Measurements from ENCODE around the gene ZNF610. TPM values are rescaled to one million over a fixed set of nuclear protein-coding genes. Genes with fewer than 3 reads are reported as not detected.

The ZNF610 gene
- total RNA-seq, 6 experiments from 2014 or later: 0.14 TPM; not detected in 5

DNA sequence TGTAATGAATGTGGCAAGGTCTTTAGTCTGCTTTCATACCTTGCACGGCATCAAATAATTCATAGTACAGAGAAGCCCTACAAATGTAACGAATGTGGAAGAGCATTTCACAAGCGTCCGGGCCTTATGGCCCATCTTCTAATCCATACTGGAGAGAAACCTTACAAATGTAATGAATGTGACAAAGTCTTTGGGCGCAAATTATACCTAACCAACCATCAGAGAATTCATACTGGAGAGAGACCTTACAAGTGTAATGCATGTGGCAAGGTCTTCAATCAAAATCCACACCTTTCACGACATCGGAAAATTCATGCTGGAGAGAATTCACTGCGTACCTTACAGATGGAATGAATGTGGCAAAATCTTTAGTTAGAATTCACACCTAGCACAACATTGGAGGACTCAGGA, 30.4 kb downstream of the ZNF610 start:
- Mint-ChIP-seq H3K4me1 (ENCODE audit: low read depth) (no peaks in the 10 kb centered on the region; the same call in 1 of the 2 replicates), H3K9me3 (peaks cover 81% of the 10 kb centered on the region), H3K4me3 (no peak overlapping the region), H3K27me3 (ENCODE audit: insufficient read depth) (no peaks in the 10 kb centered on the region; the same call in 1 of the 2 replicates), H3K36me3 (ENCODE audit: low read depth) (peaks cover 34% of the 10 kb centered on the region), H3K27ac (no peak overlapping the region)
- TF ChIP-seq, protein P1, sequence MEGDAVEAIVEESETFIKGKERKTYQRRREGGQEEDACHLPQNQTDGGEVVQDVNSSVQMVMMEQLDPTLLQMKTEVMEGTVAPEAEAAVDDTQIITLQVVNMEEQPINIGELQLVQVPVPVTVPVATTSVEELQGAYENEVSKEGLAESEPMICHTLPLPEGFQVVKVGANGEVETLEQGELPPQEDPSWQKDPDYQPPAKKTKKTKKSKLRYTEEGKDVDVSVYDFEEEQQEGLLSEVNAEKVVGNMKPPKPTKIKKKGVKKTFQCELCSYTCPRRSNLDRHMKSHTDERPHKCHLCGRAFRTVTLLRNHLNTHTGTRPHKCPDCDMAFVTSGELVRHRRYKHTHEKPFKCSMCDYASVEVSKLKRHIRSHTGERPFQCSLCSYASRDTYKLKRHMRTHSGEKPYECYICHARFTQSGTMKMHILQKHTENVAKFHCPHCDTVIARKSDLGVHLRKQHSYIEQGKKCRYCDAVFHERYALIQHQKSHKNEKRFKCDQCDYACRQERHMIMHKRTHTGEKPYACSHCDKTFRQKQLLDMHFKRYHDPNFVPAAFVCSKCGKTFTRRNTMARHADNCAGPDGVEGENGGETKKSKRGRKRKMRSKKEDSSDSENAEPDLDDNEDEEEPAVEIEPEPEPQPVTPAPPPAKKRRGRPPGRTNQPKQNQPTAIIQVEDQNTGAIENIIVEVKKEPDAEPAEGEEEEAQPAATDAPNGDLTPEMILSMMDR (IDR thresholded peaks at IDR 0.05): no peak
- DNase-seq: no peak

DNA sequence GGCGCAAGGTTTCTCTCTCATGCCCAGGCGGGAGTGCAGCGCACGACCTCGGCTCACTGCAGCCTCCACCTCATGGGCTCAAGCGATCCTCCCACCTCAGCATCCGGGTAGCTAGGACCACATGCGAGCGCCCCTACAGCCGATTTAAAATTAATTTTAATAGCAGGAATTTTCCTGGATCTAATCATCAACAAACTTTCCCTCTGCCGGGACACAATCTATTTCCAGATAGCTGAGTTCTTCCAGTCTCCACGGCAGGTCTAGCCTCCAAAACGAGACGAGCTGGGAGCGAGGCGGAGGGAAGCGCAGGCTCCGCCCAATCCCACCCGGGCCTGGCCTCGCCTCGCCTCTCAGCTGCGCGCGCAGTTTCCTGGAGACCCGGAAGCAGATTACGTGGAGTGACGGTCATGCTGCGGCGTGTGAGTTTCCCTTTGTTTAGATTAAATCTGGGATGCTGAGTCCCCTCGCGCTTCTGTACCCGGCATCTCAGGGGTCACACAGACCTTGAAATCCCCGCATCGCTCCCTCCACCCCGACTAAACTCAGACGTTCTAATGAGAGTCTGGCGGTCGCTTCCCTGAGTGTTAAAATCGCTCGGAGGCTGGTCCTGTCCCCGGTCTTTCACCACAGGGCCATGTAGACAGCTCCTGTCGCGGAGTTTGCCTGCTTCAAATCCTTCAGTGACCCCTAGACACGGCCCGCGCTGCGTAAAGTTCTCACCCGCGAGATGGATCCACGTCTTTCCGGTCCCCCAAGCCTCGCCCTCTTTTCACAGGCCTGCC, 33.7 kb downstream of the ZNF610 start, which contains the start of gene ZNF880:
TSS of gene ZNF880 (plus strand) at position 365 of the 782 bp plus-strand sequence. CDS start at position 408, 43 bp downstream.
- H3K27me3 Mint-ChIP-seq (ENCODE audit: insufficient read depth): no peaks in the 10 kb centered on the region; the same call in 1 of the 2 replicates
- TF ChIP-seq, protein P1 (IDR thresholded peaks at IDR 0.05): no peak; the same call in 1 of the 2 replicates
- H3K4me3 Mint-ChIP-seq: peak within 1 kb of the TSS; percentile 92
- H3K4me1 Mint-ChIP-seq (ENCODE audit: low read depth): no peaks in the 10 kb centered on the region; the same call in 1 of the 2 replicates
- peaks cover 81% of the 10 kb centered on the region for H3K9me3 Mint-ChIP-seq
- H3K27ac Mint-ChIP-seq: peak within 1 kb of the TSS; percentile 96
- peak; percentile 46 for DNase-seq
- peaks cover 56% of the 10 kb centered on the region for H3K36me3 Mint-ChIP-seq (ENCODE audit: low read depth)

DNA sequence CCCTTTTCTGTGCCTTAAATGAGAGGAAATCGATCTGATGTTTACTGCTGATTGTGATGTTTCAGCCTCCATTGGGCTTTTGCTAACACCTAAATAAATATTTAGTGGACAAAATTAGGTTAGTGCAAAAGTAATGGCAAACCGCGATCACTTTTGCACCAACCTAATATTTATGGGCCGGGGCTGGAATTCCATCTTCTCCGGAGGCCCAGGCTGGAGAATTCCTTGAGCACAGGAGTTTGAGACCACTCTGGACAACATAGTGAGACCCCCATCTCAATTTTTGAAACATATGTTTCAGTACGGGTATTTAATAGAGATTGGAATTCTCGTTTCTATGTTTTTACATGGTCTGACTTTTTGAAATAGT, 34.3 kb downstream of the ZNF610 start:
- Mint-ChIP-seq H3K27me3 (ENCODE audit: insufficient read depth) (no peaks in the 10 kb centered on the region; the same call in 1 of the 2 replicates), H3K4me1 (ENCODE audit: low read depth) (no peaks in the 10 kb centered on the region; the same call in 1 of the 2 replicates), H3K36me3 (ENCODE audit: low read depth) (peaks cover 59% of the 10 kb centered on the region), H3K27ac (peak overlapping the region; percentile 96), H3K9me3 (peaks cover 79% of the 10 kb centered on the region), H3K4me3 (peak overlapping the region; percentile 92)
- TF ChIP-seq, protein P1 (IDR thresholded peaks at IDR 0.05): no peak
- DNase-seq: no peak

DNA sequence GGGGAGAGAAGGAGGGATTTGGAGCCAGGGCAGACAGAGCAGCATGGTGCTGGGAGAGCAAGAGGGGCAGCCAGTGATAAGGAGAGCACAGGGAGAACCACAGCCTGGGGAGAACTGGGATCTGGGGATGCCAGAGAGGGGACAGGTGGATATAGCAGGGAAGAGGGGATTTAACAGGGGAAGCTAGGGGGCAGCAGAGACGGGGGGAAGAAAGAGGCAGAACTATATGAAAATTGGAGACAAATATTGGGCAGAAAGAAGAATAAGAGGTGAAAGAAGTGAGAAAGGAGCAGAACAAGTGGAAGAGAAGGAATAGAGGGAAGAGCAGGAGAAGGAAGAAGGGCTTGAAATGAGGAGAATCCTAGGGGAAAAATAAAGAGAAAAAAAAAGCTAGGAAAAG, 55.1 kb downstream of the ZNF610 start:
- peaks cover 68% of the 10 kb centered on the region for H3K36me3 Mint-ChIP-seq (ENCODE audit: low read depth)
- peaks cover 2% of the 10 kb centered on the region for H3K27me3 Mint-ChIP-seq (ENCODE audit: insufficient read depth)
- H3K4me1 Mint-ChIP-seq (ENCODE audit: low read depth): no peaks in the 10 kb centered on the region
- no peak overlapping the region for H3K4me3 Mint-ChIP-seq
- H3K9me3 Mint-ChIP-seq: peaks cover 73% of the 10 kb centered on the region
- no peak for DNase-seq
- no peak overlapping the region for H3K27ac Mint-ChIP-seq
- TF ChIP-seq, protein P1 (IDR thresholded peaks at IDR 0.05): no peak

DNA sequence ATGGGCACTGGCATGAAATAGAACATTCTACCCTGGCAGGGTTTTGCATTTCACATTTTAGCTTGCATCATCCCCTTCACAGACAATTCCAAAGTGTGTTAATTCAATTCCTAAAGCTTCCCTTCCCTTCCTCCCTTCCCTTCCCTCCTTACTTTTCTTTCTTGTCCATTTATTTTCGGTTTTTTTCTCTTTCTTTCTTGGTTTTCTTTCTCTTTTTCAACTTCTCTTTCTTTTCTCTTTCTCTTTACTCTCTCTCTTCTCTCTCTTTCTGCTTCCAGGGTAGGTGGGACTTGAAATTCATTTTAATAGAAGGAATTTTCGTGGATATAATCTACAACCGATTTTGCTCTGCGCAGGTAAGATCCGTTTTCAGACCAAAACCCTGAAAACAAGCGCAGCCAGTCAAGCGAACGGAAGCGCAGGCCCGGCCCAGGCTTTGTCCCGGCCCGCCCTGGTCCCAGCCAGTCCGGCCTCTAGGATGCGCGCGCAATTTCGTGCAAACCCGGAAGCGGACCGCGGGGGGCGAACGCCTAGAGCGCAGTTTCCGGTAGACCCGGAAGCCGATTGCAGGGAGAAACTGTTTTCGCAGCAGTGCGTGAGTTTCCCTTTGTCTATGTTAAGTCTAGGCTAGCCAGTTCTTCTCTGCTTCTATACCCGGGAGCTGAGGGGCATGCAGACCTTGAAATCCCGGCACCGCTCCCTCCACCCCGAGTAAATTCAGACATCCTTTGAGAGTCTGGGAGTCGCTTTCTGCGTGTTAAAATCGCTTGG, 61.5 kb downstream of the ZNF610 start, which contains the start of gene ZNF528:
TSS of gene ZNF528 (plus strand) at position 540 of the 771 bp plus-strand sequence. CDS start 4,165 bp downstream, outside the sequence.
- peaks cover 20% of the 10 kb centered on the region for H3K4me1 Mint-ChIP-seq (ENCODE audit: low read depth)
- TF ChIP-seq, protein P1 (IDR thresholded peaks at IDR 0.05): no peak
- H3K27me3 Mint-ChIP-seq (ENCODE audit: insufficient read depth): no peaks in the 10 kb centered on the region; the same call in 1 of the 2 replicates
- H3K4me3 Mint-ChIP-seq: peak within 1 kb of the TSS; percentile 94
- peaks cover 85% of the 10 kb centered on the region for H3K36me3 Mint-ChIP-seq (ENCODE audit: low read depth)
- H3K27ac Mint-ChIP-seq: peak within 1 kb of the TSS; percentile 94
- peaks cover 66% of the 10 kb centered on the region for H3K9me3 Mint-ChIP-seq
- peak; percentile 86 for DNase-seq
